Suprapubic skin (tissue), 4 donors: ENCODE results near the gene GASK1A. TPM values are rescaled to one million over a fixed set of nuclear protein-coding genes. Genes with fewer than 3 reads are reported as not detected.
A peak's percentile ranks its signal among the peaks of the same experiment; 100 is the strongest.

Experiments used
- DNase-seq, 2 donors: peaks; one replicate each; pipeline ENCODE4 v3.0.0-alpha.2; 2019; ENCODE audit warnings: low spot score in 2 of 2
- H3K27ac ChIP-seq: fragments of 200-600 bp; sonication (generic); one replicate; pipeline ENCODE4 v1.5.1; 2019
- H3K27me3 ChIP-seq: fragments of 200-600 bp; sonication (generic); one replicate; pipeline ENCODE4 v1.5.1; 2019
- H3K36me3 ChIP-seq: fragments of 200-600 bp; sonication (generic); one replicate; pipeline ENCODE4 v1.5.1; 2019
- H3K4me1 ChIP-seq: fragments of 200-600 bp; sonication (generic); one replicate; pipeline ENCODE4 v1.5.1; 2019
- H3K4me3 ChIP-seq: fragments of 200-600 bp; sonication (generic); one replicate; pipeline ENCODE4 v1.5.1; 2019; ENCODE audit warnings: mild to moderate bottlenecking
- H3K9me3 ChIP-seq: fragments of 200-600 bp; sonication (generic); one replicate; pipeline ENCODE4 v1.5.1; 2019
- EP300 ChIP-seq: sonication (generic); formaldehyde crosslinking; IDR thresholded peaks from one replicate; pipeline ENCODE4 v1.6.1; 2017; ENCODE audit warnings: antibody characterized with exemption
- POLR2A ChIP-seq, 2 donors: fragments of 450-650 bp; IDR thresholded peaks; one replicate each; pipeline ENCODE4 v1.6.1; 2017; ENCODE audit warnings: antibody characterized with exemption in 2 of 2, mild to moderate bottlenecking in 2 of 2, moderate library complexity in 2 of 2
- POLR2AphosphoS5 ChIP-seq, 3 donors: sonication (generic); formaldehyde crosslinking; IDR thresholded peaks; one replicate each; pipeline ENCODE4 v1.6.1; 2017; ENCODE audit warnings: antibody characterized with exemption in 3 of 3
- WGBS: methylation state at CpG from one replicate; pipeline ENCODE4 v1.1.5; 2018; 5-methylcytosine and 5-hydroxymethylcytosine counted together
- total RNA-seq, 4 donors: library from RNA; depleted of rRNA; stranded (reverse); fragments of >200 nt; gene quantifications; one replicate each; pipeline ENCODE4 v1.1.0, GENCODE V29; 2016
- TF ChIP-seq, protein P1 (sequence below), 2 donors: fragments of 200-600 bp in 1 of 2; fragments of 450-650 bp in 1 of 2; sonication (generic) in 1 of 2; IDR thresholded peaks; one replicate each; pipeline ENCODE4 v1.5.1; 2016 to 2019; ENCODE audit warnings: antibody characterized with exemption in 2 of 2, mild to moderate bottlenecking in 1 of 2, moderate library complexity in 1 of 2

Gene GASK1A
- total RNA-seq, 4 donors from 2014 or later: 1.5 to 8.2 (median 3.2) TPM

DNA sequence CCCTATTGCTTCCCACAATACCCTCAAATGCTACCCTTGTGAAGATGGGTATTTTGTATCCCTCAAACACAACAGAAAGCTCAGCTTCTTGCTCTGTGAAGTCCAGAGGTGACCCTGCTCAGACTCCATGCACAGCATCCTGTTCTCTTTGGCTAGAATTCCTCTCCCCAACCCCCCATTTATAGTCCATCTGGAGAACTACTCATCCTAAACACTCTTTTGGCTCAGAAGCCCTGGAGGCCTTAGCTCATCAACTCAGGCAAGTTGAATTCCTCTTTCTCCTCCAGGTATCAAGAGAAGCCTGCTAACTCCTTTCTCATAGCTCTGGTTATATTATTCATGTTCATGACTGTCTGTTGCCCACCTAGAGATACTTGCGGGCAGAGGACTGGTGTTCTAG is 18.3 kb upstream of the GASK1A start:
- Histone ChIP-seq H3K27me3 (no peaks in the 10 kb centered on the region), H3K9me3 (no peaks in the 10 kb centered on the region), H3K36me3 (no peaks in the 10 kb centered on the region), H3K27ac (no peak overlapping the region), H3K4me3 (no peak overlapping the region), H3K4me1 (no peaks in the 10 kb centered on the region)
- TF ChIP-seq POLR2AphosphoS5 (IDR thresholded peaks at IDR 0.05) (no peak), EP300 (no peak), POLR2A (IDR thresholded peaks at IDR 0.05) (no peak)
- TF ChIP-seq, protein P1, sequence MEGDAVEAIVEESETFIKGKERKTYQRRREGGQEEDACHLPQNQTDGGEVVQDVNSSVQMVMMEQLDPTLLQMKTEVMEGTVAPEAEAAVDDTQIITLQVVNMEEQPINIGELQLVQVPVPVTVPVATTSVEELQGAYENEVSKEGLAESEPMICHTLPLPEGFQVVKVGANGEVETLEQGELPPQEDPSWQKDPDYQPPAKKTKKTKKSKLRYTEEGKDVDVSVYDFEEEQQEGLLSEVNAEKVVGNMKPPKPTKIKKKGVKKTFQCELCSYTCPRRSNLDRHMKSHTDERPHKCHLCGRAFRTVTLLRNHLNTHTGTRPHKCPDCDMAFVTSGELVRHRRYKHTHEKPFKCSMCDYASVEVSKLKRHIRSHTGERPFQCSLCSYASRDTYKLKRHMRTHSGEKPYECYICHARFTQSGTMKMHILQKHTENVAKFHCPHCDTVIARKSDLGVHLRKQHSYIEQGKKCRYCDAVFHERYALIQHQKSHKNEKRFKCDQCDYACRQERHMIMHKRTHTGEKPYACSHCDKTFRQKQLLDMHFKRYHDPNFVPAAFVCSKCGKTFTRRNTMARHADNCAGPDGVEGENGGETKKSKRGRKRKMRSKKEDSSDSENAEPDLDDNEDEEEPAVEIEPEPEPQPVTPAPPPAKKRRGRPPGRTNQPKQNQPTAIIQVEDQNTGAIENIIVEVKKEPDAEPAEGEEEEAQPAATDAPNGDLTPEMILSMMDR (IDR thresholded peaks at IDR 0.05): no peak
- 95% methylated on average over 1 of the region's 1 CpG for WGBS
- DNase-seq: no peak

DNA sequence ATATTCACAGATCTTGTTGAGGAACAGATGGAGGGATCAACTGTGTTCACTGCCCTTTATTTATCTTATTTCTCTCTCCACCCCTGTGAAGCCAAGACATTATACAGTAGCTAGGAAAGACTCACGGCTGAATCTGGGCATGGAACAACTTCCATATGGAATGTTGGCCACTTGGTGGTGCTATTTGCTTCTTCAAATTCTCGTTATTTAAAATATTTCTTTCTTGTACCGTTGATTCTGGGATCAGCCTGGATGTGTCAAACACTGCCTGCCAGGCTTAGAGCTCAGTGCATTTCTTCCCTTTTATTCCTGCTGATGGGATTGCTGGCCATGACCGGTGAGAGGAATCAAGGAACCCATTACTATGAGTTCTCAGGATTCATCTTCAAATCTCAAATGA is 17.5 kb upstream of the GASK1A start:
- Histone ChIP-seq H3K4me3 (no peak overlapping the region), H3K27ac (no peak overlapping the region), H3K4me1 (no peaks in the 10 kb centered on the region), H3K36me3 (no peaks in the 10 kb centered on the region), H3K27me3 (no peaks in the 10 kb centered on the region), H3K9me3 (no peaks in the 10 kb centered on the region)
- WGBS: 4% methylated on average over 4 of the region's 4 CpGs
- TF ChIP-seq, protein P1 (IDR thresholded peaks at IDR 0.05): peak; percentile 38 to 64
- TF ChIP-seq POLR2A (IDR thresholded peaks at IDR 0.05): no peak
- TF ChIP-seq POLR2AphosphoS5 (IDR thresholded peaks at IDR 0.05): no peak
- DNase-seq: no peak

GRCh38 chr3:42963269-42963668 is 15.8 kb upstream of the GASK1A start:
- Histone ChIP-seq H3K9me3 (no peaks in the 10 kb centered on the region), H3K36me3 (no peaks in the 10 kb centered on the region), H3K4me1 (no peaks in the 10 kb centered on the region), H3K27ac (no peak overlapping the region), H3K4me3 (no peak overlapping the region), H3K27me3 (no peaks in the 10 kb centered on the region)
- DNase-seq: no peak
- 95% methylated on average over 2 of the region's 2 CpGs for WGBS
- TF ChIP-seq POLR2A (IDR thresholded peaks at IDR 0.05) (no peak), POLR2AphosphoS5 (IDR thresholded peaks at IDR 0.05) (no peak), EP300 (no peak)
- TF ChIP-seq, protein P1 (IDR thresholded peaks at IDR 0.05): no peak

- Histone ChIP-seq H3K4me3 (no peak overlapping the region), H3K27me3 (no peaks in the 10 kb centered on the region), H3K27ac (no peak overlapping the region), H3K9me3 (no peaks in the 10 kb centered on the region), H3K36me3 (no peaks in the 10 kb centered on the region), H3K4me1 (no peaks in the 10 kb centered on the region)
- TF ChIP-seq, protein P1 (IDR thresholded peaks at IDR 0.05): no peak
- TF ChIP-seq POLR2AphosphoS5 (IDR thresholded peaks at IDR 0.05): no peak
- TF ChIP-seq POLR2A (IDR thresholded peaks at IDR 0.05): no peak
- no peak for TF ChIP-seq EP300
- WGBS: 90% methylated on average over 4 of the region's 4 CpGs
- DNase-seq: no peak
These were observed 14.8 kb upstream of the GASK1A start for GRCh38 chr3:42964266-42964665.

GRCh38 chr3:42970557-42970956 is 8.6 kb upstream of the GASK1A start:
- H3K36me3 ChIP-seq: no peaks in the 10 kb centered on the region
- no peak overlapping the region for H3K27ac ChIP-seq
- no peaks in the 10 kb centered on the region for H3K9me3 ChIP-seq
- no peak overlapping the region for H3K4me3 ChIP-seq
- H3K4me1 ChIP-seq: no peaks in the 10 kb centered on the region
- DNase-seq: no peak
- TF ChIP-seq EP300 (no peak), POLR2AphosphoS5 (IDR thresholded peaks at IDR 0.05) (no peak)
- H3K27me3 ChIP-seq: no peaks in the 10 kb centered on the region
